Measurements from ENCODE around the gene NUP188. TPM values are rescaled to one million over a fixed set of nuclear protein-coding genes. Genes with fewer than 3 reads are reported as not detected.

The NUP188 gene
- total and polyA plus RNA-seq, 2 experiments from 2014 or later, result 25.5 to 117 TPM

DNA sequence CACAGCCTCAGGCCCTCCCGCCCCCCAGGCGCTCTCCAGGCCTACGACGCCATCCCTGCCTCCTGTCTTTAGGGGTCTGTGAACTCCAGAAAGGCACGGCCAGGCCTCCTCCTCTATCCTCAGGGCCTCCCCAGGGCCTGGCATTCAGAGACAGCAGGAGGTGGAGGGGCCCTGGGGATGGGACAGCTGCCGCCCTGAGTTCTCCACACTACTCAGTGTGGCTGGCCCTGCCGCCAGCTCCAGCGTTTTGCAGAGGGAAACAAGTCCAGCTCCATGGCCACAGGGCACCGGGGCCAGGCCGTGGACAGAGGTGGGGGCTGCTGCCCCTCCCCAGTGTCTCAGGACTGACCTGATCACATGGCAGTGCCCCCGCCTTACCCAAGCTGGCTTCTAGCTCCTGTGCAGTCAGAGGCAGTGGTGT is 64.3 kb downstream of the NUP188 start (continued):
- TF ChIP-seq, protein P1, sequence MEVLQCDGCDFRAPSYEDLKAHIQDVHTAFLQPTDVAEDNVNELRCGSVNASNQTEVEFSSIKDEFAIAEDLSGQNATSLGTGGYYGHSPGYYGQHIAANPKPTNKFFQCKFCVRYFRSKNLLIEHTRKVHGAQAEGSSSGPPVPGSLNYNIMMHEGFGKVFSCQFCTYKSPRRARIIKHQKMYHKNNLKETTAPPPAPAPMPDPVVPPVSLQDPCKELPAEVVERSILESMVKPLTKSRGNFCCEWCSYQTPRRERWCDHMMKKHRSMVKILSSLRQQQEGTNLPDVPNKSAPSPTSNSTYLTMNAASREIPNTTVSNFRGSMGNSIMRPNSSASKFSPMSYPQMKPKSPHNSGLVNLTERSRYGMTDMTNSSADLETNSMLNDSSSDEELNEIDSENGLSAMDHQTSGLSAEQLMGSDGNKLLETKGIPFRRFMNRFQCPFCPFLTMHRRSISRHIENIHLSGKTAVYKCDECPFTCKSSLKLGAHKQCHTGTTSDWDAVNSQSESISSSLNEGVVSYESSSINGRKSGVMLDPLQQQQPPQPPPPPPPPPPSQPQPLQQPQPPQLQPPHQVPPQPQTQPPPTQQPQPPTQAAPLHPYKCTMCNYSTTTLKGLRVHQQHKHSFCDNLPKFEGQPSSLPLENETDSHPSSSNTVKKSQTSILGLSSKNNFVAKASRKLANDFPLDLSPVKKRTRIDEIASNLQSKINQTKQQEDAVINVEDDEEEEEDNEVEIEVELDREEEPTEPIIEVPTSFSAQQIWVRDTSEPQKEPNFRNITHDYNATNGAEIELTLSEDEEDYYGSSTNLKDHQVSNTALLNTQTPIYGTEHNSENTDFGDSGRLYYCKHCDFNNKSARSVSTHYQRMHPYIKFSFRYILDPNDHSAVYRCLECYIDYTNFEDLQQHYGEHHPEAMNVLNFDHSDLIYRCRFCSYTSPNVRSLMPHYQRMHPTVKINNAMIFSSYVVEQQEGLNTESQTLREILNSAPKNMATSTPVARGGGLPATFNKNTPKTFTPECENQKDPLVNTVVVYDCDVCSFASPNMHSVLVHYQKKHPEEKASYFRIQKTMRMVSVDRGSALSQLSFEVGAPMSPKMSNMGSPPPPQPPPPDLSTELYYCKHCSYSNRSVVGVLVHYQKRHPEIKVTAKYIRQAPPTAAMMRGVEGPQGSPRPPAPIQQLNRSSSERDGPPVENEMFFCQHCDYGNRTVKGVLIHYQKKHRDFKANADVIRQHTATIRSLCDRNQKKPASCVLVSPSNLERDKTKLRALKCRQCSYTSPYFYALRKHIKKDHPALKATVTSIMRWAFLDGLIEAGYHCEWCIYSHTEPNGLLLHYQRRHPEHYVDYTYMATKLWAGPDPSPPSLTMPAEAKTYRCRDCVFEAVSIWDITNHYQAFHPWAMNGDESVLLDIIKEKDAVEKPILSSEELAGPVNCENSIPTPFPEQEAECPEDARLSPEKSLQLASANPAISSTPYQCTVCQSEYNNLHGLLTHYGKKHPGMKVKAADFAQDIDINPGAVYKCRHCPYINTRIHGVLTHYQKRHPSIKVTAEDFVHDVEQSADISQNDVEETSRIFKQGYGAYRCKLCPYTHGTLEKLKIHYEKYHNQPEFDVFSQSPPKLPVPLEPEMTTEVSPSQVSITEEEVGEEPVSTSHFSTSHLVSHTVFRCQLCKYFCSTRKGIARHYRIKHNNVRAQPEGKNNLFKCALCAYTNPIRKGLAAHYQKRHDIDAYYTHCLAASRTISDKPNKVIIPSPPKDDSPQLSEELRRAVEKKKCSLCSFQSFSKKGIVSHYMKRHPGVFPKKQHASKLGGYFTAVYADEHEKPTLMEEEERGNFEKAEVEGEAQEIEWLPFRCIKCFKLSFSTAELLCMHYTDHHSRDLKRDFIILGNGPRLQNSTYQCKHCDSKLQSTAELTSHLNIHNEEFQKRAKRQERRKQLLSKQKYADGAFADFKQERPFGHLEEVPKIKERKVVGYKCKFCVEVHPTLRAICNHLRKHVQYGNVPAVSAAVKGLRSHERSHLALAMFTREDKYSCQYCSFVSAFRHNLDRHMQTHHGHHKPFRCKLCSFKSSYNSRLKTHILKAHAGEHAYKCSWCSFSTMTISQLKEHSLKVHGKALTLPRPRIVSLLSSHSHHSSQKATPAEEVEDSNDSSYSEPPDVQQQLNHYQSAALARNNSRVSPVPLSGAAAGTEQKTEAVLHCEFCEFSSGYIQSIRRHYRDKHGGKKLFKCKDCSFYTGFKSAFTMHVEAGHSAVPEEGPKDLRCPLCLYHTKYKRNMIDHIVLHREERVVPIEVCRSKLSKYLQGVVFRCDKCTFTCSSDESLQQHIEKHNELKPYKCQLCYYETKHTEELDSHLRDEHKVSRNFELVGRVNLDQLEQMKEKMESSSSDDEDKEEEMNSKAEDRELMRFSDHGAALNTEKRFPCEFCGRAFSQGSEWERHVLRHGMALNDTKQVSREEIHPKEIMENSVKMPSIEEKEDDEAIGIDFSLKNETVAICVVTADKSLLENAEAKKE (CRISPR knock-in tag; IDR thresholded peaks at IDR 0.05), result no peak
- TF ChIP-seq ZNF114 (CRISPR knock-in tag; IDR thresholded peaks at IDR 0.05) (no peak), EZH2 (IDR thresholded peaks at IDR 0.05; ENCODE audit: low read depth, unreplicated experiment) (no peak)

DNA sequence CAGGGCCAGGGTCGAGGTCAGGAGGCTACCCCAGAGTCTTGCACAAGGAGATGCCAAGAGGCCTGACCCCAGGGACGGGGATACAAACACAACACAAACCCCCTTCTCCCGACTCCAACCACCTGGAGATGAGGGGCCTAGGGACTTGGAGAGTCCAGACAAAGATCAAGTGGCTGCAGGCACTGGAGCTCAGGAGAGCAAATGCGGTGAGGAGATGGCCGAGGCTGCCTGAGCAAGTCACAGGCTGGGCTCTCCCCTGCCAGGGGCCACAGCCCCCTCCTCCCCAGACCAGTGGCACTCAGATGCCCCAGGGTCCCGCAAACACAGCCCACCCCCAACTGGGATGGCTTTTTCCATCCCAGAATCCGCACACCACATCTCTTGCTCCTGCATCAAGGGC is 64.8 kb downstream of the NUP188 start:
- H3K9me3 Mint-ChIP-seq, result no peaks in the 10 kb centered on the region
- no peaks in the 10 kb centered on the region for H3F3A ChIP-seq (replicated peaks; ENCODE audit: low read depth)
- ATAC-seq, result no peak
- no peaks in the 10 kb centered on the region for H3K27me3 ChIP-seq (ENCODE audit: insufficient read depth)
- H3K36me3 Mint-ChIP-seq (ENCODE audit: low read depth), result peaks cover 22% of the 10 kb centered on the region
- H3K4me2 ChIP-seq, result no peak overlapping the region
- H3K27ac Mint-ChIP-seq, result peak overlapping the region; percentile 76
- no peaks in the 10 kb centered on the region for H3K4me1 ChIP-seq (ENCODE audit: insufficient read depth)
- H2AFZ ChIP-seq, result no peak overlapping the region
- H3K4me3 ChIP-seq, result no peak overlapping the region
- H3K79me2 ChIP-seq (replicated peaks; ENCODE audit: insufficient read depth), result no peaks in the 10 kb centered on the region
- H3K4me3 Mint-ChIP-seq, result no peak overlapping the region
- DNase-seq (ENCODE audit: low spot score), result no peak
- H3K36me3 ChIP-seq (ENCODE audit: insufficient read depth), result no peaks in the 10 kb centered on the region
- H3K27me3 Mint-ChIP-seq (ENCODE audit: insufficient read depth, low read depth, poor library complexity), result peaks cover 9% of the 10 kb centered on the region
- H4K20me1 ChIP-seq (replicated peaks; ENCODE audit: insufficient read depth), result peaks cover 6% of the 10 kb centered on the region; the same call in 1 of the 2 replicates
- H3K9me2 ChIP-seq (ENCODE audit: insufficient read depth), result no peaks in the 10 kb centered on the region
- peaks cover 5% of the 10 kb centered on the region; the same call in 1 of the 3 replicates for H3K4me1 Mint-ChIP-seq
- peak overlapping the region; percentile 26; the same call in 1 of the 2 replicates for H3K27ac ChIP-seq (ENCODE audit: low read depth)
- TF ChIP-seq, protein P2, sequence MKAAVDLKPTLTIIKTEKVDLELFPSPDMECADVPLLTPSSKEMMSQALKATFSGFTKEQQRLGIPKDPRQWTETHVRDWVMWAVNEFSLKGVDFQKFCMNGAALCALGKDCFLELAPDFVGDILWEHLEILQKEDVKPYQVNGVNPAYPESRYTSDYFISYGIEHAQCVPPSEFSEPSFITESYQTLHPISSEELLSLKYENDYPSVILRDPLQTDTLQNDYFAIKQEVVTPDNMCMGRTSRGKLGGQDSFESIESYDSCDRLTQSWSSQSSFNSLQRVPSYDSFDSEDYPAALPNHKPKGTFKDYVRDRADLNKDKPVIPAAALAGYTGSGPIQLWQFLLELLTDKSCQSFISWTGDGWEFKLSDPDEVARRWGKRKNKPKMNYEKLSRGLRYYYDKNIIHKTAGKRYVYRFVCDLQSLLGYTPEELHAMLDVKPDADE (IDR thresholded peaks at IDR 0.05), result no peak
- TF ChIP-seq NANOG (IDR thresholded peaks at IDR 0.05; ENCODE audit: borderline replicate concordance), result no peak
- no peak for TF ChIP-seq JUNB (IDR thresholded peaks at IDR 0.05; ENCODE audit: unreplicated experiment)
- TF ChIP-seq, protein P3, sequence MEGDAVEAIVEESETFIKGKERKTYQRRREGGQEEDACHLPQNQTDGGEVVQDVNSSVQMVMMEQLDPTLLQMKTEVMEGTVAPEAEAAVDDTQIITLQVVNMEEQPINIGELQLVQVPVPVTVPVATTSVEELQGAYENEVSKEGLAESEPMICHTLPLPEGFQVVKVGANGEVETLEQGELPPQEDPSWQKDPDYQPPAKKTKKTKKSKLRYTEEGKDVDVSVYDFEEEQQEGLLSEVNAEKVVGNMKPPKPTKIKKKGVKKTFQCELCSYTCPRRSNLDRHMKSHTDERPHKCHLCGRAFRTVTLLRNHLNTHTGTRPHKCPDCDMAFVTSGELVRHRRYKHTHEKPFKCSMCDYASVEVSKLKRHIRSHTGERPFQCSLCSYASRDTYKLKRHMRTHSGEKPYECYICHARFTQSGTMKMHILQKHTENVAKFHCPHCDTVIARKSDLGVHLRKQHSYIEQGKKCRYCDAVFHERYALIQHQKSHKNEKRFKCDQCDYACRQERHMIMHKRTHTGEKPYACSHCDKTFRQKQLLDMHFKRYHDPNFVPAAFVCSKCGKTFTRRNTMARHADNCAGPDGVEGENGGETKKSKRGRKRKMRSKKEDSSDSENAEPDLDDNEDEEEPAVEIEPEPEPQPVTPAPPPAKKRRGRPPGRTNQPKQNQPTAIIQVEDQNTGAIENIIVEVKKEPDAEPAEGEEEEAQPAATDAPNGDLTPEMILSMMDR (conservative IDR thresholded peaks at IDR 0.05; ENCODE audit: low read depth in 2 of 2), result no peak
- no peak for TF ChIP-seq CREB1 (CRISPR knock-in tag; IDR thresholded peaks at IDR 0.05; ENCODE audit: low read depth)

Data from GM23338 (cell line).